Activated CD8-positive, alpha-beta memory T cell treated with anti-CD3 and anti-CD28 coated beads, Interleukin-2, amount 50 U/mL, for 1 hour (primary cell): Measurements from ENCODE around the gene FRAS1.

Experiments used
- DNase-seq: peaks from one replicate; pipeline ENCODE4 v3.0.0-alpha.2; 2020; ENCODE audit errors: extremely low read depth

FRAS1 gene

DNA sequence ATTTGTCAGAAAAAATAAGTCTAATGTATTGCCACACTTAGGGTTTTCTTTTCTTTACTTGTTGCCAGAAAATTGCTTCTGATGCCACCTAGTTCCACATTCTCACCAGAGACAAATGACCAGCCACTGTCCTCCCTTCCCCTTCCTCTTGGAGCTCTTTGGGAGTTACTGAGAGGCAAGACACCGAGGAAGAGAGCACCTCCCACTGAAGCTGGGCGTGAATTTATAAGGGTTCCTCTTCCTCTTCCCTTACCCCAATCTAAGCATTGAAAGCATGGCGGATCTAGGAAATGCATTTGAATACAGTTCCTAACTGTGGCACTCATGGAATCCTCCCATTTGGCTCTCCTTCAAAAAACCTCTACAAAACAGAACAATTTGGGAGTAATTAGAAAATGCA is 524.5 kb downstream of the FRAS1 start:
- DNase-seq, result no peak

DNA sequence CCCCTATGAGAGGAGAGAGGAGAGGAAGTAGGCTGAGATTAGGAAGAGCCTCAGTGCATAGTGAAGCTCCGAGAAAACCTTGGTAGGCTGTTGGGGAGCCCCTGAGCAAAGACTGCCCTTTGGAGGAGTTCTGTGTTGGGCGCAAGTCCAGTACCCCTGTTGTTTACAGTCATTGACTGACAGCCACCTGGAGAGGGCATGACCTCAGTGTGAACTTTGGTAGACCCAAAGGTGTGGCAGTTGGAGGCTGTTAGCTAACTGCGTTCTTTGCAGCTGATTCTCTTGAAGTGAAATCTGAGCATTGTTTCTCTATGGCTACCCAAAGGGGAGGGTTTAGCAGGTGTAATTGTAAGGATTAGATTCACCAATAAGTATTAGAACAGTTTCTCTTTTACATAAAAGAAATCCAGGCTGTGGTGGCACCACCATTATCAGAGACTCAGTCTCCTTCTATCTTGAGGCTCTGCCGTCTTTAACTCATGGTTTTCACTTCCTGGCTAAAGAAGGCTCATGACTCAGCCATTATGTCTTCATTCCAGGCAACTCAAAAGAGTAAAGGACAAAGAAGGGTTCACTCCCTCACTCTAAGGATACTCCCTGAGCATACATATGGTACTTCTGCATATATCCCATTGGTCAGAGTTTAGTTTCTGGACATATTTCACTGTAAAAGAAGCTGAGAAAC is 527.9 kb downstream of the FRAS1 start:
- no peak for DNase-seq

DNA sequence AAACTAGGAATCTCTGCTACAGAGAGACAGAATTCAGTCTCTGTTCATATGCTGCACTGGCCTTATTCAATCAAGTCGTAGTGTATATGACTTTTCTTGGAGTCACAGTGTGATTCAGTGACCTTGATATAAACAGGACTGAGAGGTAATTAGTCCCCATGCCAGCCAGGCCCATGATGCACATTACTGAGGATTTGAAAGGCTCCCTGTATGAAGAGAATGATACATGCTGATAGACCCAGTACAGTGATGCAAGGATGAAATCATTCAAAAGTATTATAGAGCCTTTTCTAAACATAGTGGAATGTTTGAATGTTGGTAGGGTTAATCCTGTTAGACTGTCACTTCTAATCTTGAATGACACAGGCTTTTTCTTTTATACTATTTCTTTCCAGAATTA is 528.5 kb downstream of the FRAS1 start:
- DNase-seq, result no peak

DNA sequence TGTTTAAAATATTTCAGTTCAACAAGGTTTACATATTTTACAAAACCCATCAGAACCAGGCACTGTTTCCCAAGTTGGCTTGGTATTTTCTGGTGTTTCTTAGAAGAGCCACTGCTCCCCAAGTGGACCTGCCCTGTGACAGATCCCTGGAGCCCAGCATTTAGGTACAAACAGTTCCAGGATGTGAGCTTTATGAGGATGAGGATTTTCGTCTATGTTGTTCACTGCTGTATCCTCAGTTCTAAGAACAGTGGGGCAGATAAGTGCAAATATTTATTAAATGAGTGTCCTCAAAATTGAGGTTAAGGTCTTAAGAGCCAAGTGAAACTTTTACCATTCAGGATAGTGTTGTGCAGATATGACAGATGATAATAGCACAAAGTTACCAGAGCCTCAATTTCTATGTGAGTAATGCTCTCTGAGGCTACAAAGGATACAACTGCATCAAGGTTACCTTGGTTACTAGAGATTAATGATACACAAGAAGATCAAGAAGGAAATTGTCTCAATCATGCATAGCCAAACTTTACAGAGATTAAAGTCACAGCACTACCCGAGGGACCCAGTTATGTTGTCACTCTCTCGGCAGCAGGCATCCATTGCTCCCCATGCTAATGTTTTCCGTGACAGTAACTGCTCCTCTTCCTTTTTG is 531.9 kb downstream of the FRAS1 start:
- DNase-seq, result no peak

DNA sequence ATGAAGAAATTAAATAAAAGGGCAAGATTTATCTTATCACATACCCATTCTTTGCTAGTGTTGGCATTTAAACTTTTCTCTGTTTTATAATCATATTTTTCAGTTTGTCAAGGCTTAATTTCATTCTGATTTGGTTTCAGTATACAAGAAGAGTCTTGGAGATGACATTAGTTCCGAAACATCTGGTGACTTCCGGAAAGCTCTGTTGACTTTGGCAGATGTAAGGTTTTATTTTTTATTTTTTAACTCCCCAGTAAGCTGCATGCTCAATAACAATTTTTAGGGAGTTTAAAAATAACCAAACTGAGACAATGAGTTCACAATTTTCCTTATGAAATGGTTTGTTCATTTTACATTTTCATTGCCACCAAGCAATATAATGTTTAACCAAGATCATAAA is 534.3 kb downstream of the FRAS1 start:
- no peak for DNase-seq

DNA sequence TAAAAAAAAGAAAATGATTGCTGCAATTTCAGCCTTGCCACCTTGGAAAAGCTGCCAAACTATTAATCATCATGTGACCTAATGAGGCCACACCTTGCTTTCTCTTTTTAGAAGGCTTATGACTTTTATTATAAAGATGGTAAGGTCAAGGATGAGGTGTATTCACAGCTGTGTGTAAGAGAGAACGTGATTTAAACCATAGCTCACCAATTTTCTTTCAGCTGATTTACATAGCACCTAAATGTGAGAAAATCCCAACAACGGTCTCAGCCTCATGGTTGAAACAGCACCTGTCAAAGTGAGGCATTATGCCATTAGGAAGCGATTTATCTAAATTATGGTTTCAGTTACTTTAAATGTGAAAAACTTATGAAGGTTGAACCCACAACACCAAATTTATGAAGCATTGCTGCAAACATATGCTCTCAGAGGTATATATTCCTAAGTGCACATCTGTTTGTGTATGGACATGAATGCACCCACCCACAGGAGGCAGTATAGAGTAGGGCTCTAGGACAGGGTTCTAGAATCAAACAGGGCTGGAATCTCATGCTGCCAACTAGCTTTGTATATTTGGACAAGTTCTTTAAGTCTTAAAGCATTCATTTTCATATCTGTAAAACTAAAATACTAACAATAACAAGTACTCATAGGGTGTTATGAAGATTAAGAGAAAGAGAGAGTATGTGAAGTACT is 535.1 kb downstream of the FRAS1 start:
- no peak for DNase-seq
